Lower leg skin (tissue), 4 donors: ENCODE data around the gene CFAP97D2. TPM values are rescaled to one million over a fixed set of nuclear protein-coding genes. Genes with fewer than 3 reads are reported as not detected.

ENCODE experiments used
- DNase-seq, 2 donors: peaks; one replicate each; pipeline ENCODE4 v3.0.0-alpha.2; 2019; ENCODE audit warnings: low spot score in 2 of 2
- H3K4me3 ChIP-seq: fragments of 200-600 bp; sonication (generic); 2 replicates; pipeline ENCODE4 v1.5.1; 2017; ENCODE audit warnings: mild to moderate bottlenecking, low read depth; ENCODE audit not compliant: poor library complexity, severe bottlenecking
- POLR2A ChIP-seq, 2 donors: fragments of 450-650 bp; IDR thresholded peaks; one replicate each; pipeline ENCODE4 v1.6.1; 2016 to 2017; ENCODE audit warnings: antibody characterized with exemption in 2 of 2, mild to moderate bottlenecking in 1 of 2, moderate library complexity in 1 of 2
- WGBS, 2 donors: methylation state at CpG; one replicate each; pipeline ENCODE4 v1.1.5; 2018; 5-methylcytosine and 5-hydroxymethylcytosine counted together
- intact Hi-C: fragments of 100-400 bp; cut with DNase I; formaldehyde crosslinking; loops from one replicate; pipeline ENCODE4 v1.15.0; 2023; ENCODE audit warnings: low total_unique reads
- total RNA-seq, 4 donors: library from RNA; depleted of rRNA; stranded (reverse); fragments of >200 nt; gene quantifications; one replicate each; pipeline ENCODE4 v1.1.0, GENCODE V29; 2016
- TF ChIP-seq, protein P1 (sequence below), 3 donors: fragments of 450-650 bp; IDR thresholded peaks; one replicate each; pipeline ENCODE4 v1.5.1; 2016; ENCODE audit warnings: antibody characterized with exemption in 3 of 3, mild to moderate bottlenecking in 3 of 3, moderate library complexity in 2 of 3

CFAP97D2 gene
- total RNA-seq, 4 donors from 2014 or later = not detected

DNA sequence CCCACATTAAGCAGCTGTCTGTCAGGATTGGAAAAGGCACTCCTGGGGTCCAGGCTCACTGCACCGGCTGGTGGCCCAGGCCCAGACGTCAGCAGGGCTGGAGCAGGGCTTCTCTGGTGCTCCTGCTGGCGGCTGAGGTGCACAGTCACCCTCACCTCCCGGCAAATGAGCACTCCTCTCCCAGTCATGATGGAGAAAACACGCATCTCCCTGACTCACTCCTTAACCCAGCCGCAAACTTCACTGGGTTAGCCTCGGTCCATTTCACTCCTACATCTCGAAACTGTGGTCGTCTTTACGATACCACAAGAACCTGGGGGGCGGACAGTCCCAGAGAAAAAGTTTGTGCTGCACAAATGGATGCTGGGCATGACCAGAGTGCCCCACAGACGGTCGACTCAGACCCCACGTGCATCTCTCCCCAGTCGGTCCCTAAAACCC lies 43.3 kb upstream of the CFAP97D2 start:
- TF ChIP-seq, protein P1, sequence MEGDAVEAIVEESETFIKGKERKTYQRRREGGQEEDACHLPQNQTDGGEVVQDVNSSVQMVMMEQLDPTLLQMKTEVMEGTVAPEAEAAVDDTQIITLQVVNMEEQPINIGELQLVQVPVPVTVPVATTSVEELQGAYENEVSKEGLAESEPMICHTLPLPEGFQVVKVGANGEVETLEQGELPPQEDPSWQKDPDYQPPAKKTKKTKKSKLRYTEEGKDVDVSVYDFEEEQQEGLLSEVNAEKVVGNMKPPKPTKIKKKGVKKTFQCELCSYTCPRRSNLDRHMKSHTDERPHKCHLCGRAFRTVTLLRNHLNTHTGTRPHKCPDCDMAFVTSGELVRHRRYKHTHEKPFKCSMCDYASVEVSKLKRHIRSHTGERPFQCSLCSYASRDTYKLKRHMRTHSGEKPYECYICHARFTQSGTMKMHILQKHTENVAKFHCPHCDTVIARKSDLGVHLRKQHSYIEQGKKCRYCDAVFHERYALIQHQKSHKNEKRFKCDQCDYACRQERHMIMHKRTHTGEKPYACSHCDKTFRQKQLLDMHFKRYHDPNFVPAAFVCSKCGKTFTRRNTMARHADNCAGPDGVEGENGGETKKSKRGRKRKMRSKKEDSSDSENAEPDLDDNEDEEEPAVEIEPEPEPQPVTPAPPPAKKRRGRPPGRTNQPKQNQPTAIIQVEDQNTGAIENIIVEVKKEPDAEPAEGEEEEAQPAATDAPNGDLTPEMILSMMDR (IDR thresholded peaks at IDR 0.05) = no peak
- TF ChIP-seq POLR2A (IDR thresholded peaks at IDR 0.05) = no peak
- H3K4me3 ChIP-seq = no peak overlapping the region
- 80 to 89% methylated on average over 15 of the region's 15 CpGs for WGBS, 2 donors
- intact Hi-C loops = no loop called here
- no peak for DNase-seq

DNA sequence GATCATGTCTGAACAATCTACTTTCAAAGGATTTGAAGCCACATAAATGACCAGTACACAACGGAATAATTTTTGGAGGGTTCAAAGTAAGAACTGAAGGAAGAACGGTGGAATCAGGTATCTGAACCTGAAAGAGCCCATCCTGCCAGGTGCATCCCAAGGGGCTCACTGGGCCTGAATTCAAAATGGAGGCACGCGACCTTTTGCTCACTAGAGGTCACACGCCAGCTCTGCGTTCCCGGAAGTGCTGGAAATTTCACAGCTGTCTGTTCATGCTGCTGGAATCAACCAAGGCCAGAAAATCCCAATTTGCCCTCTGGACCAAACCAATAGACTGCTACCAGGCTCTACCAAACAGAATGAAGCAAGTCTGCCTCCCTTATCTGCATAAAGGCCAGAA lies 42.5 kb upstream of the CFAP97D2 start:
- no peak for DNase-seq
- TF ChIP-seq, protein P1 (IDR thresholded peaks at IDR 0.05) = no peak
- no peak for TF ChIP-seq POLR2A (IDR thresholded peaks at IDR 0.05)
- WGBS, 2 donors = 89 to 91% methylated on average over 7 of the region's 7 CpGs
- H3K4me3 ChIP-seq = no peak overlapping the region
- intact Hi-C loops = no loop called here

DNA sequence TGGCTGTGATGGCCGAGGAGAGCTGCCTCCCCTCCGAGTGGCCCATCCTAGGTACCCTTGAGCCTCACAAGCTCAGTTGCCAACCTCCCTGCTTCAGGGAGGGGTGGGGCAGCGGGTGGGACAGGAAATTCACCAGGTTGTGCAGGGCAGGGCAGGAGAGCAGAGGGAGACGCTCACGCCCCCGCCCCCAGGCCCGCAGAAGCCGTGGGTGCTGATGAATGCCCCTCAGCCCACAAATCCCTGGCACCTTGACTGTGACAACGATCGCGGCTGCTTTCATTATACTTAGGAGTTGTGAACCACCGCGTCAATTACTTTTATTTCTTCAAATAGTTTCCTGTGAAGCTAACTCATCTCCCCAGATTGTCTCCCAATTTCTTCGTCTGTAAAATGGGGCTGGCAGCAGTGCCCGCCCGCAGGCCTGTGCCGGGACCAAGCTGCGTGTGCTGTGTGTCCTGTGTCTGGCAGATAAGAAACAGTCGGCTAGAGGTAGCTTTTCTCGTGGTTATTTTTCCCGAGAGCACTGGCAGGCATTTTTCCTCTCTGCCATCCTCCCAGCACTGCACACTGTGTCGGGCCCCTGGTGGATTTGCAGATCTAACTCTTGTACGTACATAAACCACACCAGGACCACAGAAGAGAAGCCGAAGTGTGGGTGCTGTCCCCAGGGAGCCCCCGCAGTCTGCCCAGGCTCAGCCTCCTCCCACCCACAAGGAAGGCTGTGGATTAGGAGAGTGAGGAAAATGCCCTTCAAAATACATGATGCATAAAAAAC lies 38.7 kb upstream of the CFAP97D2 start:
- DNase-seq = no peak
- intact Hi-C loops = no loop called here
- WGBS, 2 donors = 39 to 49% methylated on average over 25 of the region's 25 CpGs
- no peak for TF ChIP-seq POLR2A (IDR thresholded peaks at IDR 0.05)
- TF ChIP-seq, protein P1 (IDR thresholded peaks at IDR 0.05) = no peak
- H3K4me3 ChIP-seq = no peak overlapping the region

DNA sequence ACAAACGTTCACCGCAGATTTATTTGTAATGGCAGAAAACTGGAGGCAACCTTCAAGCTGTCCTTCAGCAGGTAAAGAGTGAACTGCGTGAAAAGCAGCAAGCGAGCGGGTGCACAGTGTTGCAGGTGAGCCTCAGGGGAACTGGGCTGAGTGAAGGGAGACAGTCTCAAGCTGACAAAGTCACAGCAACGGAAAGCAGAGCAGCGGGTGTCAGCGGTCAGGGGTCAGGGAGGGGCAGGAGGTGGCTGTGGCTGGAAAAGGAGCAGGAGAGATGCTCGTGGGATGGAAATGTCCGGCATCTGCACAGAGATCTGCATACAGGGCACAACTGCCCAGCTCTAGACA lies 38.2 kb upstream of the CFAP97D2 start:
- H3K4me3 ChIP-seq = no peak overlapping the region
- TF ChIP-seq, protein P1 (IDR thresholded peaks at IDR 0.05) = no peak
- TF ChIP-seq POLR2A (IDR thresholded peaks at IDR 0.05) = no peak
- DNase-seq = no peak
- WGBS, 2 donors = 43 to 50% methylated on average over 10 of the region's 10 CpGs
- intact Hi-C loops = no loop called here

DNA sequence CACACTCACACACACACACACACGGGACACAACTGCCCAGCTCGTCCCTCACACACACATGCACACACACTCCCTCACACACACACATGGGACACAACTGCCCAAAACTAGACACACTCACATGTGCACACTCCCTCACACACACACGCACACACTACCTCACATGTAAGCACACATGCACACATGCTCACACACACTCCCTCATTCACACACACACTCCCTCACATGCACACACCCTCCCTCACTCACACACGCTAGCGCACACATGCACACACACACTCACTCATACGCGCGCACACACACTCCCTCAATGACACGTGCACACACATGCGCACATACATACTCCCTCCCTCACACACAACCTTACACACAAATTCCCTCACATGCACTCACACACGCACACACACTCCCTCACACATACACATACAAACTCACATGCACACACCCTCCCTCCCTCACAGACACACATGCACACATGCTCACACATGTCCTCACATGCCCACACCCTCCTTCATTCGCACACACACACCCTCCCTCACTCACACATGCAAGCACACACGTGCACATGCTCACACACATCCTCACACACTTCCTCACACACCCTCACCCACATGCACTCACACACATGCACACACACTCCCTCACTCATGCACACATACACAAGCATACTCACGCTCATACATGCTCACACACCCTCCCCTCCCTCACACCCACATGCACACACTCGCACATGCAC lies 37.6 kb upstream of the CFAP97D2 start:
- 83 to 88% methylated on average over 15 of the region's 15 CpGs for WGBS, 2 donors
- no peak for DNase-seq
- no peak overlapping the region for H3K4me3 ChIP-seq
- intact Hi-C loops = no loop called here
- TF ChIP-seq, protein P1 (IDR thresholded peaks at IDR 0.05) = peak in 1 of 3 donors; percentile 2
- TF ChIP-seq POLR2A (IDR thresholded peaks at IDR 0.05) = no peak
